ENCODE data around the gene ZCCHC24. TPM values are rescaled to one million over a fixed set of nuclear protein-coding genes. Genes with fewer than 3 reads are reported as not detected.

Gene ZCCHC24
- total RNA-seq, 1 experiment from 2014 or later, result 3.8 TPM

GRCh38 chr10:79417731-79418130 is 27.7 kb downstream of the ZCCHC24 start:
- Mint-ChIP-seq H3K27me3 (ENCODE audit: low read depth) (no peaks in the 10 kb centered on the region; the same call in 1 of the 2 replicates), H3K36me3 (ENCODE audit: insufficient read depth in 1 of 3, low read depth in 3 of 3) (peaks cover 0 to 3% (median 0%) of the 10 kb centered on the region in 3 experiments; a peak in 2 of 7 replicates), H3K4me3 (no peak overlapping the region; a peak in 1 of 5 replicates), H3K4me1 (peaks cover 9 to 24% of the 10 kb centered on the region in 2 experiments), H3K27ac (no peak overlapping the region), H3K9me3 (no peaks in the 10 kb centered on the region)
- Histone ChIP-seq H3K27me3 (ENCODE audit: insufficient read depth, low read length) (no peaks in the 10 kb centered on the region), H3K79me2 (ENCODE audit: insufficient read depth, low read length) (no peaks in the 10 kb centered on the region), H2BK120ac (ENCODE audit: low read depth, low read length, poor library complexity, severe bottlenecking) (no peak overlapping the region), H4K20me1 (ENCODE audit: control insufficient read depth, insufficient read depth, insufficient read length) (peaks cover 4% of the 10 kb centered on the region), H3K9ac (ENCODE audit: extremely low read depth, insufficient read length, low read length) (no peak overlapping the region), H3K9me3 (ENCODE audit: control insufficient read depth, low read depth, low read length) (no peaks in the 10 kb centered on the region), H3K18ac (ENCODE audit: insufficient read length, low read depth, low read length) (no peak overlapping the region), H2AK5ac (ENCODE audit: insufficient read length, low read length) (no peak overlapping the region), H4K91ac (ENCODE audit: insufficient read length, low read depth, low read length) (no peak overlapping the region), H2BK20ac (ENCODE audit: low read depth, low read length, poor library complexity, severe bottlenecking) (no peak overlapping the region), H3T11ph (ENCODE audit: low read length) (no peak overlapping the region), H2BK12ac (ENCODE audit: insufficient read length, low read depth, low read length) (no peak overlapping the region), H4K8ac (replicated peaks; ENCODE audit: insufficient read length, low read depth, low read length) (no peak overlapping the region), H3K23ac (ENCODE audit: insufficient read length, low read depth, low read length) (no peak overlapping the region), H2BK15ac (ENCODE audit: low read depth, low read length) (no peak overlapping the region), H3K14ac (ENCODE audit: insufficient read depth, low read length) (no peak overlapping the region), H3K27ac (ENCODE audit: insufficient read length, low read depth, low read length) (no peak overlapping the region), H2BK5ac (ENCODE audit: insufficient read length, low read length) (no peak overlapping the region), H3K4me1 (ENCODE audit: insufficient read depth, low read length) (no peaks in the 10 kb centered on the region), H4K5ac (ENCODE audit: insufficient read length, low read depth, low read length) (no peak overlapping the region), H2AFZ (ENCODE audit: low read length) (no peak overlapping the region), H3K79me1 (ENCODE audit: insufficient read depth, low read depth, low read length, poor library complexity, severe bottlenecking) (no peaks in the 10 kb centered on the region), H3K4me2 (ENCODE audit: insufficient read depth, insufficient read length, low read length) (no peak overlapping the region), H3K56ac (ENCODE audit: insufficient read length, low read depth, low read length) (no peak overlapping the region), H3K23me2 (ENCODE audit: insufficient read length, low read depth, low read length, poor library complexity, severe bottlenecking) (no peaks in the 10 kb centered on the region), H3K4ac (ENCODE audit: low read depth, low read length) (no peak overlapping the region)
- DNase-seq, result no peak
- TF ChIP-seq, protein P1, sequence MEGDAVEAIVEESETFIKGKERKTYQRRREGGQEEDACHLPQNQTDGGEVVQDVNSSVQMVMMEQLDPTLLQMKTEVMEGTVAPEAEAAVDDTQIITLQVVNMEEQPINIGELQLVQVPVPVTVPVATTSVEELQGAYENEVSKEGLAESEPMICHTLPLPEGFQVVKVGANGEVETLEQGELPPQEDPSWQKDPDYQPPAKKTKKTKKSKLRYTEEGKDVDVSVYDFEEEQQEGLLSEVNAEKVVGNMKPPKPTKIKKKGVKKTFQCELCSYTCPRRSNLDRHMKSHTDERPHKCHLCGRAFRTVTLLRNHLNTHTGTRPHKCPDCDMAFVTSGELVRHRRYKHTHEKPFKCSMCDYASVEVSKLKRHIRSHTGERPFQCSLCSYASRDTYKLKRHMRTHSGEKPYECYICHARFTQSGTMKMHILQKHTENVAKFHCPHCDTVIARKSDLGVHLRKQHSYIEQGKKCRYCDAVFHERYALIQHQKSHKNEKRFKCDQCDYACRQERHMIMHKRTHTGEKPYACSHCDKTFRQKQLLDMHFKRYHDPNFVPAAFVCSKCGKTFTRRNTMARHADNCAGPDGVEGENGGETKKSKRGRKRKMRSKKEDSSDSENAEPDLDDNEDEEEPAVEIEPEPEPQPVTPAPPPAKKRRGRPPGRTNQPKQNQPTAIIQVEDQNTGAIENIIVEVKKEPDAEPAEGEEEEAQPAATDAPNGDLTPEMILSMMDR (conservative IDR thresholded peaks at IDR 0.05), result no peak
- no CpG with 5 or more reads among the region's 4 CpGs for WGBS (ENCODE audit: extremely low coverage, insufficient read length, low lambda C conversion rate)
